GM19351 (cell line): Measurements from ENCODE around the gene CCDC157.

Experiments used
- ATAC-seq: cut with Tn5 transposase; IDR thresholded peaks from one replicate; pipeline ENCODE4 v1.9.1; 2021; ENCODE audit warnings: mild to moderate bottlenecking, moderate library complexity; ENCODE audit not compliant: unreplicated experiment

The CCDC157 gene

GRCh38 chr22:30356449-30357235 lies at the start of gene CCDC157, which contains the start of gene SF3A1:
Gene CCDC157, plus strand, starts transcription at chr22:30357007. Its CDS starts 8,994 bp downstream, at chr22:30366001.
Gene SF3A1, minus strand, starts transcription at chr22:30356894. Its CDS starts 102 bp downstream, at chr22:30356792.
- peak; percentile 88 for ATAC-seq

GRCh38 chr22:30307041-30307574 lies 49.7 kb upstream of the CCDC157 start:
- ATAC-seq = no peak

GRCh38 chr22:30308093-30308492 lies 48.7 kb upstream of the CCDC157 start:
- no peak for ATAC-seq

GRCh38 chr22:30308518-30309230 lies 48.1 kb upstream of the CCDC157 start:
- ATAC-seq = peak; percentile 39

GRCh38 chr22:30309951-30310741 lies 46.7 kb upstream of the CCDC157 start:
- ATAC-seq = peak; percentile 39

- ATAC-seq = no peak
These were observed 45.7 kb upstream of the CCDC157 start for GRCh38 chr22:30310881-30311771.

- ATAC-seq = no peak
These were observed 44.8 kb upstream of the CCDC157 start for GRCh38 chr22:30312053-30312452.

- ATAC-seq = no peak
These were observed 43.1 kb upstream of the CCDC157 start for GRCh38 chr22:30313527-30314363.

- no peak for ATAC-seq
These were observed 41.9 kb upstream of the CCDC157 start for GRCh38 chr22:30314915-30315314.

GRCh38 chr22:30315962-30316576 lies 40.7 kb upstream of the CCDC157 start:
- no peak for ATAC-seq

- ATAC-seq = no peak
These were observed 39.0 kb upstream of the CCDC157 start for GRCh38 chr22:30317778-30318177.

GRCh38 chr22:30318799-30319419 lies 37.9 kb upstream of the CCDC157 start:
- ATAC-seq = no peak

- no peak for ATAC-seq
These were observed 36.7 kb upstream of the CCDC157 start for GRCh38 chr22:30320021-30320556.

- no peak for ATAC-seq
These were observed 35.3 kb upstream of the CCDC157 start for GRCh38 chr22:30321461-30321860.

- no peak for ATAC-seq
These were observed 33.6 kb upstream of the CCDC157 start for GRCh38 chr22:30323246-30323645.

GRCh38 chr22:30324014-30324730 lies 32.6 kb upstream of the CCDC157 start:
- ATAC-seq = no peak

GRCh38 chr22:30325065-30325720 lies 31.6 kb upstream of the CCDC157 start:
- ATAC-seq = no peak
